Measurements from ENCODE around the gene DGKG. TPM values are rescaled to one million over a fixed set of nuclear protein-coding genes. Genes with fewer than 3 reads are reported as not detected.
A peak's percentile ranks its signal among the peaks of the same experiment; 100 is the strongest.

Gene DGKG
- total RNA-seq, 1 donor from 2014 or later, result 5.7 TPM

DNA sequence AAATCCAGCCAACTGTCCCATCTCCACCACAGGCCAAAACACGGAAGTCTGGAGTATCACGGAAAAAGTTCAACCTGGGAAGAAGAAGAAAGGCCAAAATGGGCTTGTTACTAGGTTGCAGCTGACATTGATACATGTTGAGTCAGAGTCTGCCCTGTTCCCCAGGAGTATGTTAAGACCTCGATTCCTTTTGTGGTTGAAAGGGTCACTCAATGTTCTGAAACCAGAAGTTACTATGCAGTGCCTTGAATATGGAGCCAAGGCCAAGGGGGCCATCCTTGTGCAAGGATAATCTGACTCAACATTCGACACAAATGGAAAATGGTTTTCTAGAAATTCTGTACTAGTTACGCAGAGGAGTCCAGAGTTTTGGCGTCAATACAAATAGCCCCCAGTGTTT, 104.2 kb downstream of the DGKG start:
- DNase-seq (no peak), ATAC-seq (no peak)
- Histone ChIP-seq H3K4me1 (peaks cover 10% of the 10 kb centered on the region), H3K27ac (no peak overlapping the region), H3K27me3 (ENCODE audit: low read depth) (no peaks in the 10 kb centered on the region), H3K36me3 (no peaks in the 10 kb centered on the region), H3K9me3 (no peaks in the 10 kb centered on the region), H3K4me3 (no peak overlapping the region)
- intact Hi-C loops (cut with DNase I), result no loop called here
- TF ChIP-seq, protein P1, sequence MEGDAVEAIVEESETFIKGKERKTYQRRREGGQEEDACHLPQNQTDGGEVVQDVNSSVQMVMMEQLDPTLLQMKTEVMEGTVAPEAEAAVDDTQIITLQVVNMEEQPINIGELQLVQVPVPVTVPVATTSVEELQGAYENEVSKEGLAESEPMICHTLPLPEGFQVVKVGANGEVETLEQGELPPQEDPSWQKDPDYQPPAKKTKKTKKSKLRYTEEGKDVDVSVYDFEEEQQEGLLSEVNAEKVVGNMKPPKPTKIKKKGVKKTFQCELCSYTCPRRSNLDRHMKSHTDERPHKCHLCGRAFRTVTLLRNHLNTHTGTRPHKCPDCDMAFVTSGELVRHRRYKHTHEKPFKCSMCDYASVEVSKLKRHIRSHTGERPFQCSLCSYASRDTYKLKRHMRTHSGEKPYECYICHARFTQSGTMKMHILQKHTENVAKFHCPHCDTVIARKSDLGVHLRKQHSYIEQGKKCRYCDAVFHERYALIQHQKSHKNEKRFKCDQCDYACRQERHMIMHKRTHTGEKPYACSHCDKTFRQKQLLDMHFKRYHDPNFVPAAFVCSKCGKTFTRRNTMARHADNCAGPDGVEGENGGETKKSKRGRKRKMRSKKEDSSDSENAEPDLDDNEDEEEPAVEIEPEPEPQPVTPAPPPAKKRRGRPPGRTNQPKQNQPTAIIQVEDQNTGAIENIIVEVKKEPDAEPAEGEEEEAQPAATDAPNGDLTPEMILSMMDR (IDR thresholded peaks at IDR 0.05), result no peak

DNA sequence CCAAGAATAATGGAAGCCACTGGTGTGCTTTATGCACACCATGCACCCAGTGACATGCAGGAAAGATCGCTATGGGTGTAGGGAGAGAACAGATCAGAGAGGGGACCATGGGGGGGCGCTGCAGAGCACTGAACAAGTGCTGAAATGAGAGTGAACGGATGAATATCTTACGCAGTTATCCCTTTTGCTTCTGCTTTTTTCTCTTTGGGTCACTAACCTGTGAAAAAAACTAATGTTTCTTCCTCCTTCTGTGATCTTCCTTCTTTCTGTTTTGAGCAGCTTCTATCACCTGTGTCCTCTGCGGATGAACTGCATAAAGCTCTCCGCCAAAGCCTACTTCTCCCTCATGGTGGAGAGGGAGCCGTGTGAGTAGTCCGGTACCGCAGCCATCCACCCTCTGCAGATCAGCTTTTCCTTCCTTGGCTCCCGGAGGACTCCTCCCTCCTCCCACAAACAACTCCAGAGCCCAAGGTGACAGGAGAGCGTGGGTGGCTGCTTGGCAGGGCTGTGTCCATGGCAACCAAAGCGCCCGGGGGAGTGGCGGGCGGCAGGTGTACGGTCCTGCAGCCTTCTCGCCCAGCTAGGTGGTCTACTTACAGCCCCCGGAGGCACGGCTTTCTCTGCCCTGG, 106.2 kb downstream of the DGKG start:
- Histone ChIP-seq H3K27ac (no peak overlapping the region), H3K4me3 (no peak overlapping the region), H3K9me3 (no peaks in the 10 kb centered on the region), H3K36me3 (no peaks in the 10 kb centered on the region), H3K27me3 (ENCODE audit: low read depth) (no peaks in the 10 kb centered on the region), H3K4me1 (peaks cover 10% of the 10 kb centered on the region)
- ATAC-seq (peak; percentile 43 to 70), DNase-seq (peak; percentile 54)
- intact Hi-C loops (cut with DNase I), result no loop called here
- TF ChIP-seq, protein P1 (IDR thresholded peaks at IDR 0.05), result peak; percentile 20

DNA sequence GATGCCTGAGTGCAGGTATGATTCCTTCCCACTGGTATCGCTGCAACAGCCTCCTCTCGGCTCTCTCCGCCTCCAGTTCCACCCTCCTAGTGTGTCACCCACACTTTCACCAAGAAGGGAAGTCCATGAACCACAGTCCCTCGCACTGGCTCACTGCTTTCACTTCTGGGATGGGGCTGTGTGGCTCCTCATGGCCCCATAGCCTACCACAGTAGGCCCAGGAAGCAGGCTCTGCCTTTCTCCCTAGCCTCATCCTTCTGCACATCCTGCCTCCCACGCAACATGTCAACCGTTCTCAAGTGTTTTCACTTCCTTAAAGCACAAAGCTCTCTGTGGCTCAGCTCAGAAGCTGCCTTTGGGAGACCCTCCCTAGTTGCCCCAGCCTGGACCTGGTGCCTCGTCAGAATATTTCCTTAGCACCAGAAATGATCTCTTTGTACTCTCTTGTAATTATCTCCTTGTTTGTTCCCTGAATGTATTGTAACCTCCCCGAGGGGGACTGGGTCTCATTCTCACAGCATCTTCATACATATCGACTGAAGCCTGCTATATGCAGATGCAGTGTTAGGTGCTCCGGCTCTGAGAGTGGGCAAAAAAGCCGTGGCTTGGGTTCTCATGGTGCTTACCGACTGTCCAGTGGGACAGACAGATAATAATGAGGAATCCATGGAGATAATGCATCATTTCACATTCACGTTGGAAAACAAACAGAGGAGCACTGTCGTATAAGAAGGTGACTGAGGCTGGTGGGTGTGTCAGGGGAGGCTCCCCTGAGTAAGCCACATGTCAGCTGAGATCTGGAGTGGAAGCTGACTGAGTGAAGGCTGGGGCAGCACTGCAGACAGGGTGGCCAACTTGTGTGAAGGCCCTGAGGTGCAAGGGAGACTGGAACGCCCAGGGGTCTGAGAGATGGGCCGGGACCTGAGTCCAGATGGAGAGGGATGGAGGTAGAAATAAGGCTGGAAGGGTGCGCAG, 107.1 kb downstream of the DGKG start:
- Histone ChIP-seq H3K36me3 (no peaks in the 10 kb centered on the region), H3K4me1 (peaks cover 7% of the 10 kb centered on the region), H3K27ac (no peak overlapping the region), H3K9me3 (no peaks in the 10 kb centered on the region), H3K4me3 (no peak overlapping the region), H3K27me3 (ENCODE audit: low read depth) (no peaks in the 10 kb centered on the region)
- TF ChIP-seq, protein P1 (IDR thresholded peaks at IDR 0.05), result no peak
- DNase-seq, result peak; percentile 58
- intact Hi-C loops (cut with DNase I), result no loop called here
- ATAC-seq, result peak in 1 of 2 donors; percentile 65

DNA sequence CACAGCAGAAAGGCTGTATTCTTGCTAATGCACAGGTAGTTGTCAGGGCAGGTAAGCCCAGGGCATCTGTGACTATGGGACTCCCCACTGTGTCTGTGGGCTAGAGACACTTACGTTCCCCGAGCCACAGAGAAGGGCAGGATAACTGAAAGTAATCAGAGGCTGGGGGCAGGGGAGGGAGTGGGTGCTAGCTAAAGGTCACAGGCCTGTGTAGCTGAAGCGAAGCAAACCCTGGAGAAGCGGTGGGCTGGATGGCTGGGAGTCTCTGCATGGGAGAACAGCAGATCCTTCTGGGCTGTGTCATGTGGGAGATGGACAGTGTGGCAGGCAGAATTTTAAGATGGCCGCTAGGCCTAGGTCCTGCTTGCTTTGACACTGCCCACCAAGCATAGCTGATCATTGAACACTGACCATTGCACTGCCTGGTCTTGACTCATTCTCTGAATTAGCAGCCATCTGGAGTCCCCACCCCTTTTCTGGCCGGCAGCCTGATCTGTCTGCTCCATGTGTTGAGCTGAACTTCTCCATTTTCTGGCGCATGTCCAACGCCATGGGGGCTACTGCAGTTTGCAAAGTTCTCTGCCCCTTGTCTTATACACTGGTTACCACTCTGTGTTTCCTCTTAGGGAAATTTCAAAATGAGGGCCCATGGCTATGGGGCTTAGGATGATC, 110.0 kb downstream of the DGKG start:
- TF ChIP-seq, protein P1 (IDR thresholded peaks at IDR 0.05), result no peak

DNA sequence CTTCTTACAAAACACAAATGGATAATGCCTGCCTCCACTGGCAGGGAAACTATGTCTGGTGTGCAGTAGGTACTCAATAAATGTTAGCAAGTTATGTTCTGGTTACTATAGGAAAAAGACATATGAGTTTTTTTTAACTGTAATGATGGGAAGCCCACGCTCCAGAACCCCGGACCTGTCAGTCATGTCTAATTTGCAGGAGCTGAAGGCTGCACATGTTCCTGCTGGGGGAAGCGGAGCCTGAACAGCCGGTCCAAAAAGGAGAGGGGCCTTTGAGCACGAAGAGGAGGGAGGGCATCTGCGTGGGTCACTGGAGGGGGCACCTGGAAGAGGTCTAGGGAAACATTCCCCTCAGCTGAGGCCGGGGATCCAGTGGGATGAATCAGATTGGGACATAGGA, 113.2 kb downstream of the DGKG start:
- H3K36me3 ChIP-seq, result no peaks in the 10 kb centered on the region
- intact Hi-C loops (cut with DNase I), result loop anchor here (10.0 kb wide), 1 partner anchor 264 kb away; no protein-coding TSS in a partner anchor
- H3K4me3 ChIP-seq, result no peak overlapping the region
- H3K27me3 ChIP-seq (ENCODE audit: low read depth), result no peaks in the 10 kb centered on the region
- DNase-seq (no peak), ATAC-seq (no peak)
- H3K27ac ChIP-seq, result no peak overlapping the region
- no peaks in the 10 kb centered on the region for H3K9me3 ChIP-seq
- TF ChIP-seq, protein P1 (IDR thresholded peaks at IDR 0.05), result no peak
- H3K4me1 ChIP-seq, result no peaks in the 10 kb centered on the region

More for the DNA sequence above, 110.0 kb downstream of the DGKG start:
- DNase-seq (no peak), ATAC-seq (no peak)
- Histone ChIP-seq H3K36me3 (no peaks in the 10 kb centered on the region), H3K4me3 (no peak overlapping the region), H3K27me3 (ENCODE audit: low read depth) (no peaks in the 10 kb centered on the region), H3K27ac (no peak overlapping the region), H3K4me1 (no peaks in the 10 kb centered on the region), H3K9me3 (no peaks in the 10 kb centered on the region)
- intact Hi-C loops (cut with DNase I), result no loop called here
